Measurements from ENCODE around the gene TTC38. TPM values are rescaled to one million over a fixed set of nuclear protein-coding genes. Genes with fewer than 3 reads are reported as not detected.

Gene TTC38
- total RNA-seq, 1 donor from 2014 or later: 6.5 TPM

Other genes with a start within 250 kb of the TTC38 start
- gene PPARA, start 117.5 kb upstream of the TTC38 start, total RNA-seq: 4.9 TPM
- 9.0 TPM for gene CDPF1, start 17.7 kb upstream of the TTC38 start, total RNA-seq
- gene PKDREJ, start 4.7 kb upstream of the TTC38 start, total RNA-seq: under 0.01 TPM
- 1.6 TPM for gene GTSE1, start 28.9 kb downstream of the TTC38 start, total RNA-seq
- gene TRMU, start 67.7 kb downstream of the TTC38 start, total RNA-seq: 17.5 TPM